Measurements from ENCODE around the gene DCAF15.

The DCAF15 gene

GRCh38 chr19:13984875-13985741 lies 32.8 kb downstream of the DCAF15 start:
- Mint-ChIP-seq H3K27me3 (ENCODE audit: low read depth, poor library complexity) (no peaks in the 10 kb centered on the region), H3K9me3 (no peaks in the 10 kb centered on the region)
- TF ChIP-seq CTCF (IDR thresholded peaks at IDR 0.05), result no peak

GRCh38 chr19:13985771-13986347 lies 33.5 kb downstream of the DCAF15 start:
- DNase-seq, result no peak
- peak overlapping the region; percentile 24 for H3K4me3 Mint-ChIP-seq
- no peak overlapping the region for H3K27ac Mint-ChIP-seq
- no peak for TF ChIP-seq CTCF (IDR thresholded peaks at IDR 0.05)
- no peaks in the 10 kb centered on the region for H3K9me3 Mint-ChIP-seq
- H3K36me3 Mint-ChIP-seq (ENCODE audit: low read depth), result peaks cover 17% of the 10 kb centered on the region
- H3K4me1 Mint-ChIP-seq, result peaks cover 68% of the 10 kb centered on the region
- H3K27me3 Mint-ChIP-seq (ENCODE audit: low read depth, poor library complexity), result no peaks in the 10 kb centered on the region

More at GRCh38 chr19:13984875-13985741, 32.8 kb downstream of the DCAF15 start:
- DNase-seq, result no peak
- peaks cover 15% of the 10 kb centered on the region for H3K36me3 Mint-ChIP-seq (ENCODE audit: low read depth)
- H3K4me1 Mint-ChIP-seq, result peaks cover 65% of the 10 kb centered on the region
- H3K4me3 Mint-ChIP-seq, result peak overlapping the region; percentile 24
- no peak overlapping the region for H3K27ac Mint-ChIP-seq

GRCh38 chr19:13986348-13986904 lies 34.1 kb downstream of the DCAF15 start:
- H3K9me3 Mint-ChIP-seq, result no peaks in the 10 kb centered on the region
- peaks cover 22% of the 10 kb centered on the region for H3K36me3 Mint-ChIP-seq (ENCODE audit: low read depth)
- H3K4me1 Mint-ChIP-seq, result peaks cover 69% of the 10 kb centered on the region
- no peak for TF ChIP-seq CTCF (IDR thresholded peaks at IDR 0.05)
- H3K4me3 Mint-ChIP-seq, result peak overlapping the region; percentile 40
- H3K27me3 Mint-ChIP-seq (ENCODE audit: low read depth, poor library complexity), result no peaks in the 10 kb centered on the region
- DNase-seq, result peak; percentile 77
- no peak overlapping the region for H3K27ac Mint-ChIP-seq

- Mint-ChIP-seq H3K4me1 (peaks cover 64% of the 10 kb centered on the region), H3K9me3 (no peaks in the 10 kb centered on the region), H3K36me3 (ENCODE audit: low read depth) (peaks cover 27% of the 10 kb centered on the region), H3K27me3 (ENCODE audit: low read depth, poor library complexity) (no peaks in the 10 kb centered on the region), H3K27ac (peak overlapping the region; percentile 94), H3K4me3 (peak overlapping the region; percentile 66)
- TF ChIP-seq CTCF (IDR thresholded peaks at IDR 0.05), result no peak
- peak; percentile 49 for DNase-seq
Measured at GRCh38 chr19:13987101-13987890, 35.0 kb downstream of the DCAF15 start.

- TF ChIP-seq CTCF (IDR thresholded peaks at IDR 0.05), result no peak
- no peak overlapping the region for H3K27ac Mint-ChIP-seq
- H3K9me3 Mint-ChIP-seq, result no peaks in the 10 kb centered on the region
- H3K36me3 Mint-ChIP-seq (ENCODE audit: low read depth), result peaks cover 28% of the 10 kb centered on the region
- no peak for DNase-seq
- H3K27me3 Mint-ChIP-seq (ENCODE audit: low read depth, poor library complexity), result no peaks in the 10 kb centered on the region
- no peak overlapping the region for H3K4me3 Mint-ChIP-seq
- H3K4me1 Mint-ChIP-seq, result peaks cover 60% of the 10 kb centered on the region
Measured at GRCh38 chr19:13989487-13989886, 37.2 kb downstream of the DCAF15 start.

All from nephron progenitor cell (in vitro differentiated cells).